Gastroesophageal sphincter (tissue), 3 donors: ENCODE measurements around the gene NABP2.

Source experiments
- POLR2AphosphoS5 ChIP-seq: sonication (generic); formaldehyde crosslinking; IDR thresholded peaks from one replicate; pipeline ENCODE4 v1.6.1; 2017; ENCODE audit warnings: antibody characterized with exemption
- TF ChIP-seq, protein P1 (sequence below), 4 experiments: fragments of 200-600 bp in 2 of 4; fragments of 450-650 bp in 2 of 4; sonication (generic) in 1 of 4; IDR thresholded peaks; one replicate each; pipeline ENCODE4 v1.5.1; 2017 to 2019; ENCODE audit warnings: antibody characterized with exemption in 4 of 4, mild to moderate bottlenecking in 2 of 4, moderate library complexity in 2 of 4

DNA sequence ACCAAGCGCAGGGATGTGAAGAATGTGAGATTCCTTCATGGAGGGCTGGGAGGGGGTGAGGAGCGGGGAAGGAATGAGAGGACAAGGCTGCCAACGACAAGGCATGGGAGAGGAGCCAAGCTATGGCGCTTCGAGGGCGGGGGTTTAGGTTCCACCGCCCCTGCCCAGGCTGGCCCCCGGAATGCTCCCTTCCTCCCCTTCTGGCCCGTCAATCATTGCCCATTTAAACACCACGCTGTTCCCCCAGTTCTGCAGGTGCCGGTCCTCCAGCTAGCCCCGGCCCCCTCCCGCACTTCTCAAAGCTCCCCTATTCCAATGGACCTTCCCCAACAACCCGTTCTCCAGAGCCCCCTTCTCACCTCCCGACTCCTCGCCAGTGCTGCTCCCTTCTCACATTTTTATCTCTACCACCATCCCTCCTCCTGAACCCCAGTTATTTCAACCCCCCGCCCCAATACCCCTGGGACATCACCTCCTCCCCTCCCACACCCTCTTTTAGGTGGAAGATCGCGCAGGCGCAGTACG is 2.8 kb upstream of the NABP2 start:
- TF ChIP-seq POLR2AphosphoS5, result peak; percentile 65
- TF ChIP-seq, protein P1, sequence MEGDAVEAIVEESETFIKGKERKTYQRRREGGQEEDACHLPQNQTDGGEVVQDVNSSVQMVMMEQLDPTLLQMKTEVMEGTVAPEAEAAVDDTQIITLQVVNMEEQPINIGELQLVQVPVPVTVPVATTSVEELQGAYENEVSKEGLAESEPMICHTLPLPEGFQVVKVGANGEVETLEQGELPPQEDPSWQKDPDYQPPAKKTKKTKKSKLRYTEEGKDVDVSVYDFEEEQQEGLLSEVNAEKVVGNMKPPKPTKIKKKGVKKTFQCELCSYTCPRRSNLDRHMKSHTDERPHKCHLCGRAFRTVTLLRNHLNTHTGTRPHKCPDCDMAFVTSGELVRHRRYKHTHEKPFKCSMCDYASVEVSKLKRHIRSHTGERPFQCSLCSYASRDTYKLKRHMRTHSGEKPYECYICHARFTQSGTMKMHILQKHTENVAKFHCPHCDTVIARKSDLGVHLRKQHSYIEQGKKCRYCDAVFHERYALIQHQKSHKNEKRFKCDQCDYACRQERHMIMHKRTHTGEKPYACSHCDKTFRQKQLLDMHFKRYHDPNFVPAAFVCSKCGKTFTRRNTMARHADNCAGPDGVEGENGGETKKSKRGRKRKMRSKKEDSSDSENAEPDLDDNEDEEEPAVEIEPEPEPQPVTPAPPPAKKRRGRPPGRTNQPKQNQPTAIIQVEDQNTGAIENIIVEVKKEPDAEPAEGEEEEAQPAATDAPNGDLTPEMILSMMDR (IDR thresholded peaks at IDR 0.05), result no peak
